ENCODE measurements around the gene PLS1.
"Not testable (repeated sequence)": the region's sequence is repeated elsewhere in the genome, so short reads cannot be mapped to it uniquely, and the experiment has no call there.

PLS1 gene
- 2.7 to 10.9 (median 7.4) reads per million in 9 experiments for total RNA-seq

DNA sequence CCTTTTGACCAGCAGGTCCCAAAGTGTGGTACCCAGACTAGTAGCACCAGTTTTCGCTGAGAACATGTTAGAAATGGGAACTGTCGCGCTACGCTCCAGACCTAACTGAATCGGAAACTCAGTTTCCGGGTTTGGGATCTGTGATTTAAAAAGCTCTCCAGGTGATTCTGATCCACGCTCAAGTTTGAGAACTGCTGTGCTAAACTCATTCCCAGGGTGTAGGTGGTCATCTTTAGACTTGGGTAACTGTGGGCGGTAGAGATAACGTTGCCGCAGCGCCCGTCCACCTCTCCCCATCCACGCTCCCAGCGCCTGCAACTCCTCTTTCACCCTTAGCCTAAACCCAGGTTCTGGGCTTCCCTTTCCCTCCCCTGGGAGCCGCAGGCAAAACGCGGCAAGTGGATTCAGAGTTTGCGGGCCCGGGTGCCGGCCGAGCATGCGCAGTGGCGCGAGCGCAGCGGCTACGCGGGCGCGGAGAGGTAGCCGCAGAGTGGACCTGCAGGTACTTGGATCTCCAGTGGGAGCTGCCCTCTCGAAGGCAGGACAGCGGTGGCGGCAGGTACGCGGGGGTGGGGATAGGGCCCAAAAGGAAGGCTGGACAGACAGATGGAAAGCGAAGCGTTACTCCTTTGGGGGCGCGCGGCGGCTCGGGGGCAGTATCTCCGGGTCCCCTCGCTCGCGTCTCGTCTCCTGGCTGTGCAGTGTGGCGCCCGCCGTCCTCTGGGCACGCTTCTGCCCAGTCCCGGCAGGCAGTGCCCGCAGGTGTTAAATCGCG lies at the start of gene PLS1:
PLS1 (plus strand) TSS at position 443 of the 775 bp plus-strand sequence. CDS start 67,845 bp downstream, outside the sequence.
- ATAC-seq (replicated peaks): peak; percentile 90
- H3K27ac Mint-ChIP-seq: peak within 1 kb of the TSS; percentile 70 to 93
- DNase-seq: peak; percentile 81 to 92 (median 88)
- H3K9me3 Mint-ChIP-seq: no peaks in the 10 kb centered on the region
- H3K4me3 Mint-ChIP-seq: peak within 1 kb of the TSS; percentile 93 to 97
- H3K36me3 Mint-ChIP-seq (ENCODE audit: insufficient read depth): peaks cover 7% of the 10 kb centered on the region
- peaks cover 0 to 3% of the 10 kb centered on the region in 2 donors for H3K4me1 Mint-ChIP-seq (ENCODE audit: low read depth in 2 of 2)
- no peaks in the 10 kb centered on the region for H3K27me3 Mint-ChIP-seq

DNA sequence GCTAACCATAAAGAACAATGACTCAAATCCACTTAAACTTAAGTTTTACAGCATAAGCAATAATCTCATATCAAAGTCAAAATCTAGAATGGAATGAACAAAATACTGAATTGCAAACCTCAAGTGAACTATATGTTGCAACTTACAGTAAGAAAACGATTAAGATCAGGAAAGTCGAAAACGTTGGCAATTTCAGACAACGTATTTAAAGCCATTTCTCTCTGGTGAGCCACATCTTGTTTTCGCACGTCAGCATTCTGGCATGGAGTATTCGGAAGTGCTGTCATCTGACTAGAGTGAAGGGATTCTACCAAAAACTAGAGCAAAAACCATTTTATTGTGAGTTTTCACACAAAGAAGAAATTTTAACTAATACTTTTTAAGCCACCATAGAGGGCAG lies 46.2 kb upstream of the PLS1 start:
- H3K27me3 Mint-ChIP-seq: no peaks in the 10 kb centered on the region
- ATAC-seq (replicated peaks): no peak

GRCh38 chr3:142552579-142552978 lies 43.6 kb upstream of the PLS1 start:
- H3K27ac Mint-ChIP-seq; ATAC-seq (replicated peaks); DNase-seq; H3K27me3 Mint-ChIP-seq; H3K9me3 Mint-ChIP-seq; H3K4me1 Mint-ChIP-seq (ENCODE audit: low read depth in 2 of 2); H3K4me3 Mint-ChIP-seq: not testable (repeated sequence)
- H3K36me3 Mint-ChIP-seq (ENCODE audit: insufficient read depth): peaks cover 78% of the 10 kb centered on the region

More for the DNA sequence above, 46.2 kb upstream of the PLS1 start:
- Mint-ChIP-seq H3K36me3 (ENCODE audit: insufficient read depth) (peaks cover 57% of the 10 kb centered on the region), H3K9me3 (no peaks in the 10 kb centered on the region), H3K27ac (no peak overlapping the region), H3K4me3 (no peak overlapping the region), H3K4me1 (ENCODE audit: low read depth in 2 of 2) (no peaks in the 10 kb centered on the region)
- DNase-seq: no peak

DNA sequence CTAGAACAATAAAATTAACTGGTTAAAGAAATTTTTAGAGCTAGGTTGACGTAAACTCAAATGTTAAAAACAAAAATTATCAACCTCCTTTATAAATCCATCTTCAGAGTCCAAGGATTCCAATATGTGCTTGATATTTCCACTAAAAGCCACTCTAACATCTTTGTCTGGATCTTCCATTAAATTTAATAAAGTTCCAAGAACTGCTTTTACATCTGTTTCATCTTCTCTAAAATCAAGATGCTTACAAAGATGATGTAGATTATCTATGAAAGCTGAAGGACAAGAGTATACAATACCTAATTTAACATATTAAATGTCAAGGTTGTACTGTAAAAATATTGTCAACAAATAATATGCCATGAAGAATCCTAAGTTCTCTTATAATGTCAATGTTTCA lies 42.5 kb upstream of the PLS1 start:
- Mint-ChIP-seq H3K4me1 (ENCODE audit: low read depth in 2 of 2) (no peaks in the 10 kb centered on the region), H3K36me3 (ENCODE audit: insufficient read depth) (peaks cover 77% of the 10 kb centered on the region), H3K27me3 (no peaks in the 10 kb centered on the region), H3K9me3 (no peaks in the 10 kb centered on the region), H3K27ac (no peak overlapping the region), H3K4me3 (no peak overlapping the region)
- DNase-seq: no peak
- no peak for ATAC-seq (replicated peaks)

DNA sequence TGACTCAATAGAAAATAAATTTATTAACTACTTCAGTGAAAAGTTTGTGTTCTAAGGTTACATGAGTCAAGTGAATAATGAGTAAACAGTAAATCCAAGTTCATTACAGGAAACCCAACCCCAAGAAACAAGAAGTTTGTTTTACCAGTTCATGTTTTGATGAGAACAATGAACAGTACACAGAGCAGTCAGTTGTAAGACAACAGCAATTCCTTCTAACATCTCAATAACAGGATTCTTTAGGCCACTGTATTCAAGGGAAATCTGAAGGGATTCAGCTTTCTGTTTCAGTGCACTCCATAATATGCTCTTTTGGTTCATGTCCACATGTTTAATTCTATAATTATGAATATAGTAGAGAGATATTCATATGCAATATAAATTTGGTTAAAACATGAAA lies 36.1 kb upstream of the PLS1 start:
- no peaks in the 10 kb centered on the region for H3K27me3 Mint-ChIP-seq
- no peak overlapping the region for H3K27ac Mint-ChIP-seq
- H3K4me1 Mint-ChIP-seq (ENCODE audit: low read depth in 2 of 2): peaks cover 0 to 4% of the 10 kb centered on the region in 2 donors

DNA sequence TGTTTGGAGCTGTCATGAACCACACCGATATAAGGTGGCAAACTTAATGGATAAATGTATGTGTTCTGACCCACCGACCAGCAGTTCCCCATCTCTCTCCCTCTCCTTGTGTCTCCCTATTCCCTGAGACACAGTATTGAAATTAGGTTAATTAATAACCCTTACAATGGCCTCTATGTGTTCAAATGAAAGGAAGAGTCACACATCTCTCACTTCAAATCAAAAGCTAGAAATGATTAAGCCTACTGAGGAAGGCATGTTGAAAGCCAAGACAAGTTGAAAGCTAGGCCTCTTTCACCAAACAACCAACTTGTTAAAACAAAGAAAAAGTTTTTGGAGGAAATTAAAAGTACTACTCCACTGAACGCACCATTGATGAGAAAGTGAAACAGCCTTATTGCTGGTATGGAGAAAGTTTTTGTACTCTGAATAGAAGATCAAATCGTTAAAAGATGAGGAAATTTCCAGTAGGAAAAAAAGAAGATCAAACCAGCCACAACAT lies 32.6 kb upstream of the PLS1 start:
- peak overlapping the region; percentile 19 to 89 for H3K27ac Mint-ChIP-seq
- ATAC-seq (replicated peaks) (no peak), DNase-seq (no peak)
- H3K36me3 Mint-ChIP-seq (ENCODE audit: insufficient read depth): peaks cover 67% of the 10 kb centered on the region
- H3K9me3 Mint-ChIP-seq: no peaks in the 10 kb centered on the region
- no peak overlapping the region for H3K4me3 Mint-ChIP-seq
- peaks cover 0 to 11% of the 10 kb centered on the region in 2 donors for H3K4me1 Mint-ChIP-seq (ENCODE audit: low read depth in 2 of 2)
- H3K27me3 Mint-ChIP-seq: no peaks in the 10 kb centered on the region

More for the DNA sequence above, 36.1 kb upstream of the PLS1 start:
- Mint-ChIP-seq H3K9me3 (no peaks in the 10 kb centered on the region), H3K4me3 (no peak overlapping the region), H3K36me3 (ENCODE audit: insufficient read depth) (peaks cover 81% of the 10 kb centered on the region)
- ATAC-seq (replicated peaks) (no peak), DNase-seq (no peak)

GRCh38 chr3:142566096-142566495 lies 30.1 kb upstream of the PLS1 start:
- Mint-ChIP-seq H3K27me3 (no peaks in the 10 kb centered on the region), H3K36me3 (ENCODE audit: insufficient read depth) (peaks cover 54% of the 10 kb centered on the region), H3K27ac (no peak overlapping the region)

DNA sequence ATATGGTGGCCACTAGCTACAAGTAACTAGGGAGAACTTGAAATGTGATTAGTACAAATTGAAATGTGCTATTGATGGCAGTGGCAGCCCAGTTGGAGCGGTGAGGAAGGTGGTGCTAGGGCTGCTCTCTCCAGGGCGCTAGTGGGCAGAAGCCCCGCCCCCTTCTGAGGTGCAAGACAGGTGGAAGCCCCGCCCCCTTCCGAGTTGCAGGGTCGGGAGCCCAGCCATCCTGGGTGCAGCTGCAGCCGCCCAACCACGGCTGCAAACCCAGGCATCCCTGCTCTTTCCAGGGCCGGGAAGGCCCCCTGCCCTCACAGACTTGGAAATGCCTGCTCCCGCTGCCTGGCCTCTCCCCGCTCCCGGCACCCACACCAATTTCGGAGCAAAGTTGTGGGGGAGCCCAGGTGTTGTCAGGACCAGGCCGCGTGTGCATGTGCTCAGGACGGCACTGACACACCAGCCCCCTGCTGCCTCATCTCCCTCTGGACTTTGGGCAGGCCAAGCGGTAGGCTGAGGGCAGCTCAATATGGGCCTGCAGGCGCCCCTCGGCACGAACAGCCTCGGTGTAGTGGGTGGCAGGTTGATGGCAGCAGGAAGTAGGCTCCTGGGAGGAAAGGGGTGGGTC lies 27.7 kb upstream of the PLS1 start:
- Mint-ChIP-seq H3K9me3 (no peaks in the 10 kb centered on the region), H3K36me3 (ENCODE audit: insufficient read depth) (peaks cover 41% of the 10 kb centered on the region), H3K4me3 (no peak overlapping the region), H3K4me1 (ENCODE audit: low read depth in 2 of 2) (peaks cover 0 to 15% of the 10 kb centered on the region in 2 donors), H3K27ac (no peak overlapping the region), H3K27me3 (no peaks in the 10 kb centered on the region)
- DNase-seq (no peak), ATAC-seq (replicated peaks) (no peak)

More at GRCh38 chr3:142566096-142566495, 30.1 kb upstream of the PLS1 start:
- Mint-ChIP-seq H3K4me1 (ENCODE audit: low read depth in 2 of 2) (peaks cover 0 to 16% of the 10 kb centered on the region in 2 donors), H3K9me3 (no peaks in the 10 kb centered on the region), H3K4me3 (no peak overlapping the region)
- ATAC-seq (replicated peaks) (no peak), DNase-seq (no peak)

DNA sequence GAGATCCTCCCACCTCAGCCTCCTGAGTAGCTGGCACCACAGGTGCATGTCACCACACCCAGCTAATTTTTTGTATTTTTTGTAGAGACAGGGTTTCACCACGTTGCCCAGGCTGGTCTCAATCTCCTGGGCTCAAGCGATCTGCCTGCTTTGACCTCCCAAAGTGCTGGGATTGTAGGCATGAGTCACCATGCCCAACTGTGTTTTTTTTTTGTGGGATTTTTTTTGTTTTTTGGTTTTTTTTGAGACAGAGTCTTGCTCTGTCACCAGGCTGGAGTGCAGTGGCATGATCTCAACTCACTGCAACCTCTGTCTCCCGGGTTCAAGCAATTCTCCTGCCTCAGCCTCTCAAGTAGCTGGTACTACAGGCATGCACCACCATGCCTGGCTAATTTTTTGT lies 26.8 kb upstream of the PLS1 start:
- DNase-seq; H3K9me3 Mint-ChIP-seq; ATAC-seq (replicated peaks); H3K4me3 Mint-ChIP-seq; H3K27me3 Mint-ChIP-seq: not testable (repeated sequence)
- peak overlapping the region in 1 of 2 donors; percentile 62 for H3K27ac Mint-ChIP-seq
- peaks cover 3 to 19% of the 10 kb centered on the region in 2 donors for H3K4me1 Mint-ChIP-seq (ENCODE audit: low read depth in 2 of 2)
- peaks cover 34% of the 10 kb centered on the region for H3K36me3 Mint-ChIP-seq (ENCODE audit: insufficient read depth)

GRCh38 chr3:142574223-142574622 lies 22.0 kb upstream of the PLS1 start:
- H3K27ac Mint-ChIP-seq: peak overlapping the region in 1 of 2 donors; percentile 42
- H3K27me3 Mint-ChIP-seq; H3K4me3 Mint-ChIP-seq; ATAC-seq (replicated peaks); DNase-seq; H3K9me3 Mint-ChIP-seq: not testable (repeated sequence)
- peaks cover 37% of the 10 kb centered on the region for H3K36me3 Mint-ChIP-seq (ENCODE audit: insufficient read depth)
- peaks cover 34 to 48% of the 10 kb centered on the region in 2 donors for H3K4me1 Mint-ChIP-seq (ENCODE audit: low read depth in 2 of 2)

GRCh38 chr3:142574665-142575064 lies 21.5 kb upstream of the PLS1 start:
- ATAC-seq (replicated peaks) (no peak), DNase-seq (no peak)
- H3K4me3 Mint-ChIP-seq: no peak overlapping the region
- H3K27me3 Mint-ChIP-seq: no peaks in the 10 kb centered on the region
- H3K27ac Mint-ChIP-seq: peak overlapping the region; percentile 42 to 48
- peaks cover 34 to 50% of the 10 kb centered on the region in 2 donors for H3K4me1 Mint-ChIP-seq (ENCODE audit: low read depth in 2 of 2)
- H3K36me3 Mint-ChIP-seq (ENCODE audit: insufficient read depth): peaks cover 37% of the 10 kb centered on the region
- H3K9me3 Mint-ChIP-seq: no peaks in the 10 kb centered on the region

GRCh38 chr3:142576792-142577191 lies 19.4 kb upstream of the PLS1 start:
- H3K4me3 Mint-ChIP-seq: peak overlapping the region; percentile 94 to 96
- no peaks in the 10 kb centered on the region for H3K9me3 Mint-ChIP-seq
- no peaks in the 10 kb centered on the region for H3K27me3 Mint-ChIP-seq
- peak overlapping the region; percentile 95 to 99 for H3K27ac Mint-ChIP-seq
- H3K36me3 Mint-ChIP-seq (ENCODE audit: insufficient read depth): peaks cover 25% of the 10 kb centered on the region
- peaks cover 38 to 49% of the 10 kb centered on the region in 2 donors for H3K4me1 Mint-ChIP-seq (ENCODE audit: low read depth in 2 of 2)
- no peak for ATAC-seq (replicated peaks)
- DNase-seq: no peak

- peaks cover 38 to 49% of the 10 kb centered on the region in 2 donors for H3K4me1 Mint-ChIP-seq (ENCODE audit: low read depth in 2 of 2)
- H3K9me3 Mint-ChIP-seq: no peaks in the 10 kb centered on the region
- H3K27ac Mint-ChIP-seq: peak overlapping the region; percentile 95 to 99
- peak; percentile 28 for ATAC-seq (replicated peaks)
- H3K36me3 Mint-ChIP-seq (ENCODE audit: insufficient read depth): peaks cover 20% of the 10 kb centered on the region
- H3K4me3 Mint-ChIP-seq: peak overlapping the region; percentile 94 to 96
- H3K27me3 Mint-ChIP-seq: no peaks in the 10 kb centered on the region
- DNase-seq: peak; percentile 15 to 29 (median 17)
These were observed 18.4 kb upstream of the PLS1 start for GRCh38 chr3:142577696-142578328.
